Kidney (tissue), 11 donors: ENCODE data around the gene NBPF6. TPM values are rescaled to one million over a fixed set of nuclear protein-coding genes. Genes with fewer than 3 reads are reported as not detected.
"Not testable (repeated sequence)": the region's sequence is repeated elsewhere in the genome, so short reads cannot be mapped to it uniquely, and the experiment has no call there.

Experiments
- DNase-seq, 5 donors: peaks; one replicate each; pipeline ENCODE4 v3.0.0-alpha.2; 2013 to 2020
- FAIRE-seq: peaks from 2 replicates; lab custom pipeline; 2012; peaks lifted over from hg19 to GRCh38; lab: Jason Lieb, UNC
- H3K27ac ChIP-seq, 2 donors: one replicate each; pipeline ENCODE4 v1.7.0; 2013; ENCODE audit warnings: low read depth in 2 of 2, low read length in 2 of 2, inconsistent platforms in 1 of 2
- H3K27me3 ChIP-seq: one replicate; pipeline ENCODE4 v1.7.1; 2013; ENCODE audit warnings: low read length, inconsistent platforms; ENCODE audit not compliant: control insufficient read depth, insufficient read depth
- H3K36me3 ChIP-seq, 3 donors: one replicate each; pipeline versions ENCODE4 v1.7.0 to v1.7.1; 2013; ENCODE audit warnings: low read length in 3 of 3, control low read depth in 1 of 3, inconsistent platforms in 1 of 3; ENCODE audit not compliant: insufficient read depth in 3 of 3, control insufficient read depth in 2 of 3
- H3K4me1 ChIP-seq, 3 donors: one replicate each; pipeline versions ENCODE4 v1.7.0 to v1.7.1; 2013; ENCODE audit warnings: low read length in 3 of 3, inconsistent platforms in 1 of 3, low read depth in 1 of 3; ENCODE audit not compliant: control insufficient read depth in 2 of 3, insufficient read depth in 2 of 3
- H3K4me3 ChIP-seq, 3 donors: one replicate each; pipeline versions ENCODE4 v1.7.0 to v1.8.1; 2013; ENCODE audit warnings: low read length in 3 of 3, control low read depth in 1 of 3, inconsistent platforms in 1 of 3
- H3K9ac ChIP-seq, 3 donors: one replicate each; pipeline versions ENCODE4 v1.7.0 to v1.7.1; 2013; ENCODE audit warnings: low read length in 3 of 3, control low read depth in 1 of 3, inconsistent platforms in 1 of 3
- H3K9me3 ChIP-seq, 3 donors: one replicate each; pipeline versions ENCODE4 v1.7.0 to v1.7.1; 2013; ENCODE audit warnings: low read length in 3 of 3, control low read depth in 1 of 3, inconsistent platforms in 1 of 3; ENCODE audit not compliant: control insufficient read depth in 2 of 3, insufficient read depth in 1 of 3
- intact Hi-C: fragments of 100-400 bp; cut with DNase I; formaldehyde crosslinking; loops from one replicate; pipeline ENCODE4 v1.11.1; 2022
- polyA plus RNA-seq: library from polyadenylated mRNA; stranded (reverse); fragments of 350-450 nt; fragmentation: Illumina TruSeq; extraction: RNeasy Lipid Tissue Mini Kit (QIAGEN cat#74804); gene quantifications from one replicate; pipeline ENCODE4 v1.2.3, GENCODE V29; 2014; ENCODE audit warnings: low read depth, low replicate concordance; ENCODE audit not compliant: insufficient read depth
- total RNA-seq: library from RNA; stranded (reverse); fragmentation: NEBNext Ultra II Directional; extraction: Animal tissue kit (Norgen Biotek cat#: 25700); gene quantifications from one replicate; pipeline ENCODE4 v1.2.1, GENCODE V29; 2021
- donor health status: control.
- donor health status: control.
- donor health status: DM: yes; HTN: yes; CAD: no.
- donor health status: Normal renal cell carcinoma (clear cell type).

NBPF6 gene
- total and polyA plus RNA-seq, 2 donors from 2014 or later: not detected

- H3K36me3 ChIP-seq, H3K27ac ChIP-seq, H3K9ac ChIP-seq, intact Hi-C loops, H3K27me3 ChIP-seq, H3K4me1 ChIP-seq, DNase-seq, FAIRE-seq, H3K4me3 ChIP-seq, H3K9me3 ChIP-seq: not testable (repeated sequence)
Measured at GRCh38 chr1:108454521-108454920, 4.4 kb downstream of the NBPF6 start.

DNA sequence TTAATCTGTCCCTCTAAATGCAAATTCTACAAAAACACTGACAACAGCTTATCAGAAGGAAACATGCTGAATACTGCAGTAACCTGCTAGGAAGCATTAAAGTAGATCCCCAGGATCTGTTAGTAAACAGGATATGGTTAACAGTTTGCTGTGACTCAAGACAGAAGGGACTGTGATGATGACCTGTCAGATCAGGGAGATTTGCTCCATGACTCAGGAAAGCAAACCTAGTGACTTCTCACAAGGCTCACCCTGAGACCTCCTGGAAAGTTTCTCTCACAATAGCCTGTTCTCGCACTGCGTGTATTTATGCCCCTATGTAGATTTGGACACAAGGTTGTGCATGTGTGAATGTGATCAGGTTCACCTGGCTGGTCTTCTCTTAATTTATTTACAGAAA, 8.5 kb downstream of the NBPF6 start:
- H3K27me3 ChIP-seq, intact Hi-C loops, H3K27ac ChIP-seq, DNase-seq, H3K4me3 ChIP-seq, H3K36me3 ChIP-seq, FAIRE-seq, H3K9me3 ChIP-seq, H3K4me1 ChIP-seq, H3K9ac ChIP-seq: not testable (repeated sequence)

DNA sequence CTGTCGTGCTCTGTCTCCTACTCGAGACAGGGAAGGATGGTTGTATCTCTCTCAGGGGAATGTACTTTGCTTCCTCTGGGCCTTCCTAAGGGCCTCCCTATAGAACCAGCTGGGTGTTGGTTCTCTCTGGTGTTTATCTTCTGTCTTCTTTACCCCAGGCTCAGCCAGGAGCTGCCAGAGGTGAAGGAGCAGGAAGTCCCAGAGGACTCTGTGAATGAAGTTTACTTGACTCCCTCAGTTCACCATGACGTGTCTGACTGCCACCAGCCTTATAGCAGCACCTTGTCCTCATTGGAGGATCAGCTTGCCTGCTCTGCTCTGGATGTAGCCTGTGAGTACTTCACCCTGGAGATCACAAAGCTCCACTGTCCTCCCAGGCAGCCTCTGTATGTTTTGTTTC, 11.6 kb downstream of the NBPF6 start:
- intact Hi-C loops, FAIRE-seq, H3K9ac ChIP-seq, H3K9me3 ChIP-seq, H3K4me3 ChIP-seq, H3K4me1 ChIP-seq, H3K36me3 ChIP-seq, H3K27ac ChIP-seq, H3K27me3 ChIP-seq, DNase-seq: not testable (repeated sequence)

DNA sequence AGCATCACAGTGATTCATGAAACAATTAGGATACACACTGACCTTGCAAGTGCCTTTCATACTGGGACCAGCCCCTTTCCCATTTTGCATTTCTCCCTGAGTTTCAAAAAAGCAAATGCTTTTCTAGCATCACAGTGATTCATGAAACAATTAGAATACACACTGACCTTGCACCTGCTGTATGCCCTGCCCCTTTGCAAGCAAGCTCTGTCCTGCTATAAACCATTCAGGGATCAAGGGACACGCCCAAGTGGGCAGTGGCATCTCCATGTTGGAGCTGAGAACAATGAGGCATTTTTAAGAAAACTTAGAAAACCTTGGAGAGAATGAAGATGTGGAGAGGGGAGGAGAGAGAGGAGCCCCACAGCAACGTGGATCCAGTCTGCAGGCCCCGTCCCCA, 13.8 kb downstream of the NBPF6 start:
- H3K27me3 ChIP-seq, H3K9me3 ChIP-seq, DNase-seq, H3K36me3 ChIP-seq, H3K4me3 ChIP-seq, H3K27ac ChIP-seq, H3K4me1 ChIP-seq, H3K9ac ChIP-seq, intact Hi-C loops, FAIRE-seq: not testable (repeated sequence)

- H3K4me1 ChIP-seq, FAIRE-seq, H3K36me3 ChIP-seq, intact Hi-C loops, H3K27me3 ChIP-seq, H3K9me3 ChIP-seq, DNase-seq, H3K9ac ChIP-seq, H3K27ac ChIP-seq, H3K4me3 ChIP-seq: not testable (repeated sequence)
Measured at GRCh38 chr1:108466166-108466565, 16.0 kb downstream of the NBPF6 start.

GRCh38 chr1:108467155-108467554, 17.0 kb downstream of the NBPF6 start:
- intact Hi-C loops, H3K36me3 ChIP-seq, H3K9me3 ChIP-seq, H3K27ac ChIP-seq, H3K9ac ChIP-seq, DNase-seq, H3K27me3 ChIP-seq, H3K4me1 ChIP-seq, H3K4me3 ChIP-seq, FAIRE-seq: not testable (repeated sequence)

GRCh38 chr1:108470750-108471149, 20.6 kb downstream of the NBPF6 start:
- H3K27ac ChIP-seq, intact Hi-C loops, DNase-seq, H3K4me3 ChIP-seq, H3K9me3 ChIP-seq, H3K9ac ChIP-seq, H3K27me3 ChIP-seq, FAIRE-seq, H3K4me1 ChIP-seq, H3K36me3 ChIP-seq: not testable (repeated sequence)

DNA sequence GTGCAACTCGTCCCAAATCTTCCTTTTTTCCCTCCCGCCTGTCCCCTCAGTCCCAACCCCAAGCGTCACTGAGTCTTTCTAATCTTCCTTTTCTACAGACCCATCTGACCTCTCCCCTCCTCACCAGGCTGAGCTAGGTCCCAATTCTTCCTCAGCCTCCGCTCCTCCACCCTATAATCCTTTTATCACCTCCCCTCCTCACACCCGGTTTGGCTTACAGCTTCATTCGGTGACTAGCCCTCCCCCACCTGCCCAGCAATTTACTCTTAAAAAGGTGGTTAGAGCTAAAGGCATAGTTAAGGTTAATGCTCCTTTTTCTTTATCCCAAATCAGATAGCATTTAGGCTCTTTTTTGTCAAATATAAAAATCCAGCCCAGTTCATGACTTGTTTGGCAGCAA, 24.4 kb downstream of the NBPF6 start:
- FAIRE-seq, H3K27me3 ChIP-seq, H3K36me3 ChIP-seq, H3K9me3 ChIP-seq, DNase-seq, H3K4me3 ChIP-seq, intact Hi-C loops, H3K9ac ChIP-seq, H3K4me1 ChIP-seq, H3K27ac ChIP-seq: not testable (repeated sequence)
